Activated CD4-positive, alpha-beta T cell treated with anti-CD3 and anti-CD28 coated beads for 36 hours (primary cell): ENCODE measurements around the gene HBS1L. TPM values are rescaled to one million over a fixed set of nuclear protein-coding genes. Genes with fewer than 3 reads are reported as not detected.
A peak's percentile ranks its signal among the peaks of the same experiment; 100 is the strongest.

Experiments
- ATAC-seq: fragments of 200-7000 bp; cut with Tn5 transposase; one replicate; pipeline ENCODE4 v1.10.0; 2021; ENCODE audit warnings: mild to moderate bottlenecking, moderate library complexity
- CTCF ChIA-PET: fragments of 350-600 bp; sonication (Branson Sonifier 250); formaldehyde crosslinking; loops from one replicate; lab custom pipeline; 2021; ENCODE audit warnings: antibody characterized with exemption; lab: Charles Lee
- POLR2A ChIA-PET: fragments of 350-600 bp; sonication (Branson Sonifier 250); formaldehyde crosslinking; loops from one replicate; lab custom pipeline; 2021; ENCODE audit warnings: antibody characterized with exemption, inconsistent platforms; lab: Charles Lee
- DNase-seq: peaks from one replicate; pipeline ENCODE4 v3.0.0-alpha.2; 2020
- H3K27ac Mint-ChIP-seq: one replicate; pipeline ENCODE4 v1.8.0; 2021; ENCODE audit warnings: mixed read lengths
- H3K27me3 Mint-ChIP-seq: one replicate; pipeline ENCODE4 v1.8.0; 2021; ENCODE audit warnings: mixed read lengths
- H3K36me3 Mint-ChIP-seq: one replicate; pipeline ENCODE4 v1.8.0; 2021; ENCODE audit warnings: low read depth, mixed read lengths
- H3K4me1 Mint-ChIP-seq: one replicate; pipeline ENCODE4 v1.8.0; 2021; ENCODE audit warnings: mixed read lengths
- H3K4me3 Mint-ChIP-seq: one replicate; pipeline ENCODE4 v1.8.0; 2021; ENCODE audit warnings: mild to moderate bottlenecking, moderate library complexity, mixed read lengths
- H3K9me3 Mint-ChIP-seq: one replicate; pipeline ENCODE4 v1.8.0; 2021; ENCODE audit warnings: low read depth, mixed read lengths
- intact Hi-C, 2 experiments: fragments of 100-400 bp; cut with DNase I in 1 of 2; cut with micrococcal nuclease in 1 of 2; formaldehyde crosslinking; loops; one replicate each; pipeline versions ENCODE4 v1.14.2 to v1.15.1; 2022 to 2024; cut with DNase I, micrococcal nuclease
- microRNA-seq: library from miRNA; unstranded; fragments of <30 nt; microRNA quantifications from one replicate; pipeline ENCODE4 v1.2.0, GENCODE V29; 2021; ENCODE audit warnings: borderline replicate concordance
- total RNA-seq, 2 experiments: library from RNA; stranded (reverse); gene quantifications; one replicate each; pipeline ENCODE4 v1.2.3, GENCODE V29; 2021

Gene HBS1L
- total RNA-seq, 2 experiments from 2014 or later = 133 to 141 TPM

DNA sequence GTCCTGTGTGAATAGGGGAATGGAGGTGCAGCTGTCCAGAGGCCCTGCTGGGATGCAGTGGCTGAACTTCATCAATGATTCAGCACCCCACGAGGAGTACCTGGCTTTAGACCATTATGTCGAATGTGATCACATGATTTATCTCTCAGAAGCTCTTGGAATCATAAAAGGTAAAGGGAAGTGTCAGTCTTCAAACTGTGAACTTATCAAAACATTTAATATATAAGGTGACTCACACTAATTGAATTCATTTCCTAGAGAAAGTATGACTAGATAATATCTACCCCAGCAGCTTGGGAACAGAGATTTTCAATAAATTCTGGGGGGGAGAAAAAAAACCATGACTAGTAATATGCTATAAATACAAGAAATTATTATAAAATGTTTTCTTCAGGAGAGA, 134.2 kb downstream of the HBS1L start:
- no peak overlapping the region for H3K4me3 Mint-ChIP-seq
- intact Hi-C loops = no loop called here
- H3K36me3 Mint-ChIP-seq = no peaks in the 10 kb centered on the region
- no peaks in the 10 kb centered on the region for H3K4me1 Mint-ChIP-seq
- ChIA-PET POLR2A (no interaction called here), CTCF (interaction anchor here (0.6 to 1.8 kb wide), 2 partner anchors 20 to 47 kb away, joined by 3 to 7 read pairs; no protein-coding TSS in a partner anchor)
- no peak for ATAC-seq
- no peaks in the 10 kb centered on the region for H3K9me3 Mint-ChIP-seq
- H3K27ac Mint-ChIP-seq = no peak overlapping the region
- no peaks in the 10 kb centered on the region for H3K27me3 Mint-ChIP-seq
- no peak for DNase-seq

DNA sequence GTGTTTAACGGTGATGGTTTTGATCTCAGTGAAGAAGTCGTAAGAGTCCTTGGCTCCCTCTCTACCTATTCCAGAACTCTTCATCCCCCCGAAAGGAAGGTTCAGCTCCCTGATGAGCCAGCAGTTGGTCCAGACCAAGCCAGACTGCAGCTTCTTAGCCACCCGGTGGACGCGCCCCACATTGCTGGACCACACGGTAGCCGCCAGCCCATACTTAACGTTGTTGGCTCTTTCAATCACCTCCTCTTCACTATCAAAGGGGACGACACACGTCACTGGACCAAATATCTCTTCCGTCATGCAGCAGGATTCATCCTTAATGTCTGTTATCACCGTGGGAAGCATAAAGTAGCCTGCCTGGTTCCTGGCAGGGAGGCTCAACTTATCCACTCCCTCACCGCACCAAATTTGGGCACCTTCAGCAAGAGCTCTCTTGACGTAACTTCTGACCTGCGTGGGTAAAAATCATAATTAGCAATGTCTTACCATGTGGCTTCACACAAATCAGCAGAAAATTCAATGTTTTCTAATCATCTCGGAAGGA, 136.1 kb downstream of the HBS1L start:
- Mint-ChIP-seq H3K4me3 (no peak overlapping the region), H3K4me1 (no peaks in the 10 kb centered on the region), H3K9me3 (no peaks in the 10 kb centered on the region), H3K27me3 (no peaks in the 10 kb centered on the region), H3K36me3 (no peaks in the 10 kb centered on the region), H3K27ac (no peak overlapping the region)
- DNase-seq (no peak), ATAC-seq (no peak)
- ChIA-PET CTCF (interaction anchor here (1.2 to 2.5 kb wide), 3 partner anchors 9 to 22 kb away, joined by 3 to 20 read pairs (median 5); no protein-coding TSS in a partner anchor), POLR2A (no interaction called here)
- intact Hi-C loops = no loop called here

DNA sequence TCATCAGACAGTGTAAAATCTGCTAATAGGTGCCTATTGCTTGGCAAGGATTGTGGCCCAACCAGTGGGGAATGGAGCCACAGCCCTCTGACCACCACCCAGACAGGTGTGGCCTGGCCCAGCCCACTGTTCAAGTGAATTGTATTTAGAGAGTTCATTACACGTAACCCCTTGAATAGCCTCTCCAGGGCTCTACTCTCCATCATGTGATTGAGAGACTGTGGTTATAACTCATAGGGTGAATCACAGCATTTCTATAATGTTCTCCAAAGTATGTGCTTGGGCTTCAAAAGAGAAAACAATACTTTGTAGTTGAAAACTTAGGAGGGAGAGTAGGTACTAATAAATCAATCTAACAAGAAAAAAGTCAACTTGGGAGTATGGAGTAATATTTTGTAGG, 143.1 kb downstream of the HBS1L start:
- ChIA-PET POLR2A (no interaction called here), CTCF (no interaction called here)
- Mint-ChIP-seq H3K9me3 (no peaks in the 10 kb centered on the region), H3K4me1 (no peaks in the 10 kb centered on the region), H3K27ac (no peak overlapping the region), H3K4me3 (no peak overlapping the region), H3K36me3 (no peaks in the 10 kb centered on the region), H3K27me3 (no peaks in the 10 kb centered on the region)
- intact Hi-C loops = no loop called here
- DNase-seq (no peak), ATAC-seq (peak; percentile 42)

DNA sequence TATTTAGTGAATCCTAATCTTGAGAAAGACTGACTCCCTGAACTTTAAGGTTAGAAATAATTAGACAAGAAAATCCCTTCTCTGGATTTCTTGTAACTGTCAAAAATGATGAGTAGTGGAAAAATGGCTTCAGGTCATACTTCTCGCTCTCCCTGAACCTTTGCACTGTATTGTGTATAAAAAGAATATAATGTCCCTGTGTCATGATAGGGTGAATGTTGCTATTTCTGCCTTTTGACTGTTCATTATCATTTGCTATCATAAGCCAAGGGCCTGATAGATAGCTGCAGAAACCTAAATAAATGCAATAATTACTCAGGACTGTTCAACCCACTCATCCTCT, 144.1 kb downstream of the HBS1L start:
- intact Hi-C loops = no loop called here
- Mint-ChIP-seq H3K27me3 (no peaks in the 10 kb centered on the region), H3K9me3 (no peaks in the 10 kb centered on the region), H3K4me1 (no peaks in the 10 kb centered on the region), H3K36me3 (no peaks in the 10 kb centered on the region), H3K4me3 (no peak overlapping the region), H3K27ac (no peak overlapping the region)
- ATAC-seq (no peak), DNase-seq (no peak)
- POLR2A ChIA-PET = no interaction called here
- CTCF ChIA-PET = interaction anchor here (1.2 kb wide), 1 partner anchor 30 kb away, joined by 5 read pairs; no protein-coding TSS in a partner anchor

Small RNA genes within 50 kb of the gene (microRNA-seq; reads per million reads assigned to microRNA genes)
- gene MIR3662 = 5.3 reads per million, percentile 16 among the genes with 10 or more reads in this experiment

Other genes with a start within 250 kb of the HBS1L start
- gene ALDH8A1, start 104.7 kb downstream of the HBS1L start, total RNA-seq = 1 to 10 TPM in 1 of 2 experiments, under 1 TPM in 1; 0.67 to 1.7 TPM
- gene MYB, start 126.5 kb upstream of the HBS1L start, total RNA-seq = 10 to 100 TPM; 29.2 to 35.9 TPM